HFF-Myc (cell line): ENCODE data around the gene WNK2.

ENCODE experiments used
- DNase-seq: peaks from one replicate; pipeline ENCODE4 v3.0.0-alpha.2; 2011; ENCODE audit warnings: low read depth; ENCODE audit errors: extremely low read depth
- H3K4me3 ChIP-seq: replicated peaks from 2 replicates; pipeline ENCODE4 v1.5.1; 2011; ENCODE audit warnings: low read depth, mild to moderate bottlenecking, control low read depth, low read length
- CTCF ChIP-seq: IDR thresholded peaks from 2 replicates; pipeline ENCODE4 v1.5.1; 2012; ENCODE audit warnings: mild to moderate bottlenecking, low read depth, low read length, control low read depth; ENCODE audit errors: missing control alignments

WNK2 gene

GRCh38 chr9:93206576-93207155 is 22.7 kb downstream of the WNK2 start:
- no peak for DNase-seq
- TF ChIP-seq CTCF, result no peak
- H3K4me3 ChIP-seq, result no peak overlapping the region

- no peak for DNase-seq
These were observed 23.4 kb downstream of the WNK2 start for GRCh38 chr9:93207326-93207814.

GRCh38 chr9:93207860-93208734 is 24.2 kb downstream of the WNK2 start:
- no peak for DNase-seq
- no peak overlapping the region for H3K4me3 ChIP-seq
- TF ChIP-seq CTCF, result no peak

More at GRCh38 chr9:93207326-93207814, 23.4 kb downstream of the WNK2 start:
- no peak overlapping the region for H3K4me3 ChIP-seq
- TF ChIP-seq CTCF, result no peak

GRCh38 chr9:93209097-93209496 is 25.2 kb downstream of the WNK2 start:
- no peak for TF ChIP-seq CTCF
- H3K4me3 ChIP-seq, result no peak overlapping the region
- DNase-seq, result no peak

GRCh38 chr9:93209576-93210323 is 25.8 kb downstream of the WNK2 start:
- no peak overlapping the region for H3K4me3 ChIP-seq
- no peak for TF ChIP-seq CTCF
- DNase-seq, result no peak

GRCh38 chr9:93210324-93210973 is 26.5 kb downstream of the WNK2 start:
- no peak for DNase-seq
- no peak overlapping the region for H3K4me3 ChIP-seq
- TF ChIP-seq CTCF, result no peak
